Measurements from ENCODE around the gene C16orf96. TPM values are rescaled to one million over a fixed set of nuclear protein-coding genes. Genes with fewer than 3 reads are reported as not detected.

Gene C16orf96
- total RNA-seq, 4 donors from 2014 or later, result 0.40 TPM; not detected in 3

DNA sequence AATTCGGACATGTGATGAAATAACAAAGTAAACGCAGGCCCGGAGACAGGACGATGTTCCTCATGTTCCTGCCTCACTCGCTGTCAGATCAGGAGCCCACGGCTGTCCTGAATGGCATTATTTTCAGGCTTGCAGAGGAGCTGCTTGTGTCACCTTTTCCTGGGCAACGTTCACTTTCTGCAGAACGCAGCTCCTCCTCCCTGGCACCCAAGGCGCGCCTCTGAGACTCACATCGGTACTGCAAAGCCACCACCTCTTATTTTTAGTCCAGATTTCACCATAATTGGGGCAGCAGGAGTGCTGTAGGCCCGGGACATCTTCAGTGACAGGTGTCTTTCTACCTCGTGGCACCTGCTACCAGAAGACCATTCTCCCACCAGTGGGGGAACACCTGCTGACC is 8.0 kb upstream of the C16orf96 start:
- Histone ChIP-seq H3K9me3 (no peaks in the 10 kb centered on the region), H3K27ac (no peak overlapping the region), H3K36me3 (no peaks in the 10 kb centered on the region), H3K27me3 (no peaks in the 10 kb centered on the region), H3K4me1 (peaks cover 0 to 17% (median 0%) of the 10 kb centered on the region in 3 donors), H3K4me3 (no peak overlapping the region)
- ATAC-seq, result no peak
- 81 to 84% methylated on average over 6 to 11 of the region's 13 CpGs for WGBS, 2 donors (ENCODE audit: low coverage in 1 of 2)
- TF ChIP-seq POLR2AphosphoS5 (IDR thresholded peaks at IDR 0.05), result no peak
- TF ChIP-seq POLR2A (IDR thresholded peaks at IDR 0.05), result no peak
- TF ChIP-seq, protein P1, sequence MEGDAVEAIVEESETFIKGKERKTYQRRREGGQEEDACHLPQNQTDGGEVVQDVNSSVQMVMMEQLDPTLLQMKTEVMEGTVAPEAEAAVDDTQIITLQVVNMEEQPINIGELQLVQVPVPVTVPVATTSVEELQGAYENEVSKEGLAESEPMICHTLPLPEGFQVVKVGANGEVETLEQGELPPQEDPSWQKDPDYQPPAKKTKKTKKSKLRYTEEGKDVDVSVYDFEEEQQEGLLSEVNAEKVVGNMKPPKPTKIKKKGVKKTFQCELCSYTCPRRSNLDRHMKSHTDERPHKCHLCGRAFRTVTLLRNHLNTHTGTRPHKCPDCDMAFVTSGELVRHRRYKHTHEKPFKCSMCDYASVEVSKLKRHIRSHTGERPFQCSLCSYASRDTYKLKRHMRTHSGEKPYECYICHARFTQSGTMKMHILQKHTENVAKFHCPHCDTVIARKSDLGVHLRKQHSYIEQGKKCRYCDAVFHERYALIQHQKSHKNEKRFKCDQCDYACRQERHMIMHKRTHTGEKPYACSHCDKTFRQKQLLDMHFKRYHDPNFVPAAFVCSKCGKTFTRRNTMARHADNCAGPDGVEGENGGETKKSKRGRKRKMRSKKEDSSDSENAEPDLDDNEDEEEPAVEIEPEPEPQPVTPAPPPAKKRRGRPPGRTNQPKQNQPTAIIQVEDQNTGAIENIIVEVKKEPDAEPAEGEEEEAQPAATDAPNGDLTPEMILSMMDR (IDR thresholded peaks at IDR 0.05), result no peak
- no peak for TF ChIP-seq EP300 (IDR thresholded peaks at IDR 0.05)

DNA sequence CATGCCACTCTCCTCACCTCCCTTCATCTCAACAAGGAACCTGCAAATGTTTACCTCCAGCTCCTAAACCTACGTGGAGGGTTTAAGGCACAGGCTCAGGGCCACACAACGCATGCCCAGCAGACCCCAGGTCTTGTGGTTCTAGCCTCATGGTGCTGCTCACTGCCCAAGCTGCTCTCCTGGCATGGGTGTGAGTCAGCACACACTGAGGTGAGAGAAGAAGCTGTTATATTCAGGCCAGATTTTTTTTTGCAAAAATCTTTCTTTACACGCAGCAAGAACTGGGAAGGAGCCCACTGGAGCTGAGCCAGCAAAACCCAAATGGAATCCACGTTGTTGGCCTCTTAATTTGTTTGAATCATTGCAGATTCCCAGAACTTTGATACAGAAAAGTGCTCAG is 5.5 kb upstream of the C16orf96 start:
- Histone ChIP-seq H3K27me3 (peaks cover 6% of the 10 kb centered on the region), H3K27ac (no peak overlapping the region), H3K9me3 (no peaks in the 10 kb centered on the region), H3K4me3 (no peak overlapping the region), H3K36me3 (no peaks in the 10 kb centered on the region), H3K4me1 (peaks cover 0 to 24% (median 0%) of the 10 kb centered on the region in 3 donors)
- no peak for ATAC-seq
- 17 to 34% methylated on average over 1 to 4 of the region's 4 CpGs for WGBS, 2 donors (ENCODE audit: low coverage in 1 of 2)
- TF ChIP-seq, protein P1 (IDR thresholded peaks at IDR 0.05), result no peak
- TF ChIP-seq POLR2A (IDR thresholded peaks at IDR 0.05) (no peak), EP300 (IDR thresholded peaks at IDR 0.05) (no peak), POLR2AphosphoS5 (IDR thresholded peaks at IDR 0.05) (no peak)

GRCh38 chr16:4552541-4552940 is 3.6 kb upstream of the C16orf96 start:
- TF ChIP-seq POLR2A (IDR thresholded peaks at IDR 0.05) (no peak), EP300 (IDR thresholded peaks at IDR 0.05) (no peak), POLR2AphosphoS5 (IDR thresholded peaks at IDR 0.05) (no peak)
- TF ChIP-seq, protein P1 (IDR thresholded peaks at IDR 0.05), result no peak
- Histone ChIP-seq H3K36me3 (no peaks in the 10 kb centered on the region), H3K27me3 (peaks cover 6% of the 10 kb centered on the region), H3K4me1 (peaks cover 0 to 24% (median 0%) of the 10 kb centered on the region in 3 donors), H3K9me3 (no peaks in the 10 kb centered on the region), H3K4me3 (no peak overlapping the region), H3K27ac (no peak overlapping the region)
- ATAC-seq, result no peak
- 11 to 37% methylated on average over 3 of the region's 3 CpGs for WGBS, 2 donors (ENCODE audit: low coverage in 1 of 2)

DNA sequence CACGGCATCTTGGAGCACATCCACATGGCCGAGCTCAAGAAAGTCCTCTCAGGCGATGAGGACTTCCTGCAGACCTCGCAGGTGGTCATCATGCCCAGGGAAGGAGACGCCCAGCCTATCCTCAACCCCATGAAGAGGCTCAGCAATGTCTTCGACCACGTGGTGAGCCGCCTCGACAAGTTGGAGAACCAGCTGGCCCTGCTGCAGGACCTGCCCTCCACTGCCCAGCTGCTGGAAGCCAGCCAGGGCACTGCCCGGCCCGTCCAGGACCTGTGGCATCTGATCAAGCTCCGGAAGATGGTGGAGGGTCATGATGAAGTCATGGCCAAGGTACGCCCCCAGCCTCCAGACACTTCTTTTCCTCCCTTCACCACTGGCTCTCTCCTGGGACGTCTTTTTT is 440 bp downstream of the C16orf96 start:
- H3K4me1 ChIP-seq, result peaks cover 0 to 17% (median 0%) of the 10 kb centered on the region in 3 donors
- peaks cover 6% of the 10 kb centered on the region for H3K27me3 ChIP-seq
- no peaks in the 10 kb centered on the region for H3K9me3 ChIP-seq
- TF ChIP-seq, protein P1 (IDR thresholded peaks at IDR 0.05), result no peak
- TF ChIP-seq POLR2A (IDR thresholded peaks at IDR 0.05), result no peak
- TF ChIP-seq POLR2AphosphoS5 (IDR thresholded peaks at IDR 0.05), result no peak
- no peak for TF ChIP-seq EP300 (IDR thresholded peaks at IDR 0.05)
- ATAC-seq, result no peak
- H3K4me3 ChIP-seq, result no peak overlapping the region
- no peak overlapping the region for H3K27ac ChIP-seq
- H3K36me3 ChIP-seq, result no peaks in the 10 kb centered on the region
- WGBS, 2 donors (ENCODE audit: low coverage in 1 of 2), result 60 to 65% methylated on average over 1 to 3 of the region's 14 CpGs

DNA sequence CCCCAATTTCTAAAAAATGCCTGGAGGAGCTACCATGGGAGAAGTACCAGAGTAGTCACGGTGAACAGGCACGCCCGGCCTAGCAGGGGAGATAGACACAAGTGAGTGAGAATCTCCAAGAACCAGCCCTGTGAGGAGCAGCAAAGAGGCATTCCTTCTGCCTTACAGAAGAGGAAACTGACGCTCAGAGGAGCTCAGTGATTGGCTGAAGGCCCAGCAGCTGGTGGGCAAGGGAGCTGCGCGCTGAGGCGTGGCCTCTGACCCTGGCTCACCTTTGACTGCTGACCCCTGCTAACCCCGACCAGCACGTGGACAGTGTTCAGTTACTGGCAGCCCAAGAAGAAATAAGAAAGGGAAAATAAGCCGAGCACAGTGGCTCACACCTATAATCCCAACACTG is 1.8 kb downstream of the C16orf96 start:
- WGBS, 2 donors (ENCODE audit: low coverage in 1 of 2), result 35 to 100% methylated on average over 2 to 3 of the region's 10 CpGs
- ATAC-seq, result no peak
- Histone ChIP-seq H3K27ac (no peak overlapping the region), H3K4me1 (peaks cover 0 to 8% (median 0%) of the 10 kb centered on the region in 3 donors), H3K27me3 (peaks cover 6% of the 10 kb centered on the region), H3K4me3 (no peak overlapping the region), H3K9me3 (no peaks in the 10 kb centered on the region), H3K36me3 (no peaks in the 10 kb centered on the region)
- TF ChIP-seq EP300 (IDR thresholded peaks at IDR 0.05) (no peak), POLR2A (IDR thresholded peaks at IDR 0.05) (no peak), POLR2AphosphoS5 (IDR thresholded peaks at IDR 0.05) (no peak)
- TF ChIP-seq, protein P1 (IDR thresholded peaks at IDR 0.05), result no peak

Measured in gastroesophageal sphincter (tissue), 4 donors.